Fibroblast of mammary gland (primary cell): ENCODE data around the gene MAMDC2.

ENCODE experiments used
- DNase-seq: peaks from one replicate; pipeline ENCODE4 v3.0.0-alpha.2; 2010; ENCODE audit warnings: low read depth
- H3K4me3 ChIP-seq: 2 replicates; pipeline ENCODE4 v1.5.1; 2011; ENCODE audit warnings: low read depth, mild to moderate bottlenecking, low read length, moderate library complexity; ENCODE audit not compliant: control insufficient read depth
- CTCF ChIP-seq: conservative IDR thresholded peaks from 2 replicates; pipeline ENCODE4 v1.5.1; 2011; ENCODE audit warnings: low read depth, low read length, inconsistent platforms; ENCODE audit not compliant: control insufficient read depth, insufficient read depth

Gene MAMDC2

DNA sequence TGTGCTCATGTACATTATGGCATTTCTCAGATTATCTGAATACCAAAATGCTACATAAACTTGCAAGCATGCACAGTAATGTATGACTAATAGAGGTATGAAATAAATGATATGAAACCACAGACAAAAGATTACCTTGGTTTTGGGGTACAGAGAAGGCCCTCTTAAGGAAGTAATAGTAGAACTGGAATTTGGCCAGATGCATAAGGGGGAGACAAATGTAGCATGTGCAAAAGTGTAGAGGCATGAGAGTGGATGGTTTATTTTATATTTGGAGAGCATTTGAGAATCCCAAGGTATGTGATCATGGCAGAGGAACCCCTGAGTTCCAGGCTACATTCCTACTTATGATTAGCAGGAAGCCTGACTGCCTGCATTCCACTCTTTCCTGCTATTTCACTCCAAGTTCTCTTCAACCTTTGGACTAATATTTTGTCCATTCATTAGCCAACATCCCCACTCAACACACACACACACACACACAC lies 74.2 kb downstream of the MAMDC2 start:
- TF ChIP-seq CTCF, result no peak
- DNase-seq, result no peak
- no peak overlapping the region for H3K4me3 ChIP-seq

DNA sequence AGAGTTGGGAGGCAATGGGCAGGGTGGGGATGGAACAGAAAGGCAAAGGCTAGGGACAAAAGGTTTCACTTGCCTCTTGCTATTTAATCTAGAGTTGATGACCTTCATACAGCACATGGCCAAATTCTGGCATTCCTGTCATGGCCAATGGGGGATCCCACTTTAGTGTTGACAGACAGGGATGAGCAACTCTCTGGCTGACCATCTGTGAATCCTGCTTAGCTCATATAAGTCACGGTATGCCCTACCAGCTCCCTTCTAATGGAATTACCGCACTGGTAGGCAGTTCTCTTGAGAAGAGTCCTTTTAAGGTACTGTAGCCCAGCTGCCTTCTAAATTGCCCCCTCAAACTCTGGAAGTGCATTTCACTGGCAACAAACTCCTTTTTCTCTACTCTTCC lies 76.1 kb downstream of the MAMDC2 start:
- no peak for DNase-seq
- no peak overlapping the region for H3K4me3 ChIP-seq
- TF ChIP-seq CTCF, result no peak

- H3K4me3 ChIP-seq, result no peak overlapping the region
- DNase-seq, result peak; percentile 96
- peak; percentile 31 for TF ChIP-seq CTCF
These were observed 77.3 kb downstream of the MAMDC2 start for GRCh38 chr9:70120834-70121510.

GRCh38 chr9:70121818-70122436 lies 78.3 kb downstream of the MAMDC2 start:
- H3K4me3 ChIP-seq, result no peak overlapping the region
- no peak for TF ChIP-seq CTCF
- peak; percentile 87 for DNase-seq

GRCh38 chr9:70123695-70124094 lies 80.0 kb downstream of the MAMDC2 start:
- no peak for DNase-seq
- TF ChIP-seq CTCF, result no peak
- no peak overlapping the region for H3K4me3 ChIP-seq

- no peak for DNase-seq
- no peak overlapping the region for H3K4me3 ChIP-seq
- TF ChIP-seq CTCF, result no peak
These were observed 82.1 kb downstream of the MAMDC2 start for GRCh38 chr9:70125621-70126263.
